Nephron (organoid): ENCODE data around the gene TRAPPC10.
A peak's percentile ranks its signal among the peaks of the same experiment; 100 is the strongest.

Source experiments
- H3K27ac Mint-ChIP-seq, 3 experiments: 2 replicates each; pipeline ENCODE4 v1.8.0; 2020; ENCODE audit warnings: mixed read lengths in 3 of 3, mild to moderate bottlenecking in 2 of 3, moderate library complexity in 1 of 3
- H3K27me3 Mint-ChIP-seq: 2 replicates; pipeline ENCODE4 v1.8.0; 2021; ENCODE audit warnings: low read depth, mild to moderate bottlenecking, moderate library complexity, mixed read lengths
- H3K36me3 Mint-ChIP-seq: 2 replicates; pipeline ENCODE4 v1.8.0; 2020; ENCODE audit warnings: low read depth, mixed read lengths
- H3K4me1 Mint-ChIP-seq: 2 replicates; pipeline ENCODE4 v1.8.0; 2020; ENCODE audit warnings: mixed read lengths
- H3K4me3 Mint-ChIP-seq, 3 experiments: 2 replicates each; pipeline ENCODE4 v1.8.0; 2020; ENCODE audit warnings: mild to moderate bottlenecking in 3 of 3, mixed read lengths in 3 of 3, moderate library complexity in 2 of 3
- H3K9me3 Mint-ChIP-seq: 2 replicates; pipeline ENCODE4 v1.8.0; 2020; ENCODE audit warnings: mixed read lengths
- CTCF ChIP-seq, 3 experiments: fragments of 200-600 bp; sonication (generic); IDR thresholded peaks; one replicate each; pipeline ENCODE4 v1.5.0; 2021; ENCODE audit warnings: antibody characterized with exemption in 3 of 3; ENCODE audit not compliant: unreplicated experiment in 3 of 3

The TRAPPC10 gene

GRCh38 chr21:43974791-43975468 lies 37.2 kb upstream of the TRAPPC10 start:
- peaks cover 25% of the 10 kb centered on the region for H3K4me1 Mint-ChIP-seq
- H3K4me3 Mint-ChIP-seq: no peak overlapping the region
- H3K36me3 Mint-ChIP-seq: peaks cover 18% of the 10 kb centered on the region
- TF ChIP-seq CTCF (IDR thresholded peaks at IDR 0.05; ENCODE audit: unreplicated experiment in 3 of 3): no peak
- H3K9me3 Mint-ChIP-seq: no peaks in the 10 kb centered on the region
- H3K27ac Mint-ChIP-seq: peak overlapping the region in 2 of 3 experiments; percentile 2 to 51
- no peaks in the 10 kb centered on the region for H3K27me3 Mint-ChIP-seq

GRCh38 chr21:43975469-43976098 lies 36.5 kb upstream of the TRAPPC10 start:
- peaks cover 26% of the 10 kb centered on the region for H3K4me1 Mint-ChIP-seq
- H3K4me3 Mint-ChIP-seq: no peak overlapping the region
- no peaks in the 10 kb centered on the region for H3K9me3 Mint-ChIP-seq
- peaks cover 18% of the 10 kb centered on the region for H3K36me3 Mint-ChIP-seq
- peak; percentile 93 to 98 (median 95) for TF ChIP-seq CTCF (IDR thresholded peaks at IDR 0.05; ENCODE audit: unreplicated experiment in 3 of 3)
- no peaks in the 10 kb centered on the region for H3K27me3 Mint-ChIP-seq
- H3K27ac Mint-ChIP-seq: no peak overlapping the region

- Mint-ChIP-seq H3K27me3 (no peaks in the 10 kb centered on the region), H3K4me1 (peaks cover 24% of the 10 kb centered on the region), H3K9me3 (no peaks in the 10 kb centered on the region), H3K36me3 (peaks cover 10% of the 10 kb centered on the region), H3K27ac (no peak overlapping the region), H3K4me3 (no peak overlapping the region)
- no peak for TF ChIP-seq CTCF (IDR thresholded peaks at IDR 0.05; ENCODE audit: unreplicated experiment in 3 of 3)
Observed at GRCh38 chr21:43976661-43977060, 35.4 kb upstream of the TRAPPC10 start.

GRCh38 chr21:43978060-43978459 lies 34.0 kb upstream of the TRAPPC10 start:
- TF ChIP-seq CTCF (IDR thresholded peaks at IDR 0.05; ENCODE audit: unreplicated experiment in 3 of 3): no peak
- Mint-ChIP-seq H3K9me3 (no peaks in the 10 kb centered on the region), H3K36me3 (peaks cover 3% of the 10 kb centered on the region), H3K4me1 (peaks cover 24% of the 10 kb centered on the region), H3K4me3 (no peak overlapping the region), H3K27ac (no peak overlapping the region), H3K27me3 (no peaks in the 10 kb centered on the region)

- Mint-ChIP-seq H3K9me3 (no peaks in the 10 kb centered on the region), H3K4me3 (no peak overlapping the region), H3K27me3 (no peaks in the 10 kb centered on the region), H3K4me1 (peaks cover 27% of the 10 kb centered on the region), H3K27ac (no peak overlapping the region), H3K36me3 (peaks cover 3% of the 10 kb centered on the region)
- no peak for TF ChIP-seq CTCF (IDR thresholded peaks at IDR 0.05; ENCODE audit: unreplicated experiment in 3 of 3)
Observed at GRCh38 chr21:43979654-43980053, 32.5 kb upstream of the TRAPPC10 start.
